H9 (cell line): ENCODE data around the gene NDUFB11. TPM values are rescaled to one million over a fixed set of nuclear protein-coding genes. Genes with fewer than 3 reads are reported as not detected.

Experiments
- DNase-seq: peaks from one replicate; pipeline ENCODE4 v3.0.0-alpha.2; 2017
- H2AFZ ChIP-seq: one replicate; pipeline ENCODE4 v1.6.1; 2013; ENCODE audit warnings: mild to moderate bottlenecking, low read length, control low read depth, moderate library complexity
- H2AK5ac ChIP-seq: 2 replicates; pipeline ENCODE4 v1.6.1; 2013; ENCODE audit warnings: low read length, control low read depth, mixed read lengths; ENCODE audit not compliant: insufficient read length
- H2BK120ac ChIP-seq: one replicate; pipeline ENCODE4 v1.6.1; 2013; ENCODE audit warnings: low read depth, mild to moderate bottlenecking, low read length, control low read depth, inconsistent platforms; ENCODE audit not compliant: poor library complexity, severe bottlenecking
- H2BK12ac ChIP-seq: 2 replicates; pipeline ENCODE4 v1.6.1; 2013; ENCODE audit warnings: low read length, control low read depth, mixed read lengths, low read depth; ENCODE audit not compliant: insufficient read length
- H2BK15ac ChIP-seq: 2 replicates; pipeline ENCODE4 v1.6.1; 2013; ENCODE audit warnings: low read depth, low read length, control low read depth
- H2BK20ac ChIP-seq: one replicate; pipeline ENCODE4 v1.6.1; 2013; ENCODE audit warnings: low read depth, mild to moderate bottlenecking, low read length, control low read depth, inconsistent platforms; ENCODE audit not compliant: poor library complexity, severe bottlenecking
- H2BK5ac ChIP-seq: 2 replicates; pipeline ENCODE4 v1.6.1; 2013; ENCODE audit warnings: low read length, control low read depth, mixed read lengths; ENCODE audit not compliant: insufficient read length
- H3K14ac ChIP-seq: 2 replicates; pipeline ENCODE4 v1.6.1; 2013; ENCODE audit warnings: low read length, control low read depth; ENCODE audit not compliant: insufficient read depth
- H3K18ac ChIP-seq: 2 replicates; pipeline ENCODE4 v1.6.1; 2013; ENCODE audit warnings: low read depth, mild to moderate bottlenecking, mixed read lengths, low read length, control low read depth; ENCODE audit not compliant: insufficient read length
- H3K23ac ChIP-seq: 2 replicates; pipeline ENCODE4 v1.6.1; 2013; ENCODE audit warnings: low read length, control low read depth, mixed read lengths, low read depth; ENCODE audit not compliant: insufficient read length
- H3K23me2 ChIP-seq: 2 replicates; pipeline ENCODE4 v1.6.1; 2013; ENCODE audit warnings: low read depth, mild to moderate bottlenecking, mixed read lengths, low read length, control low read depth; ENCODE audit not compliant: insufficient read length, poor library complexity, severe bottlenecking
- H3K27ac ChIP-seq: 2 replicates; pipeline ENCODE4 v1.5.1; 2013; ENCODE audit warnings: low read length, control low read depth, mixed read lengths, low read depth; ENCODE audit not compliant: insufficient read length
- H3K27me3 ChIP-seq: 2 replicates; pipeline ENCODE4 v1.6.1; 2013; ENCODE audit warnings: low read length, control low read depth, inconsistent platforms; ENCODE audit not compliant: insufficient read depth
- H3K4ac ChIP-seq: 2 replicates; pipeline ENCODE4 v1.6.1; 2013; ENCODE audit warnings: low read depth, mild to moderate bottlenecking, control low read depth, inconsistent platforms, low read length, moderate library complexity
- H3K4me1 ChIP-seq: 2 replicates; pipeline ENCODE4 v1.6.1; 2013; ENCODE audit warnings: low read length, control low read depth, inconsistent platforms; ENCODE audit not compliant: insufficient read depth
- H3K4me2 ChIP-seq: 2 replicates; pipeline ENCODE4 v1.6.1; 2013; ENCODE audit warnings: low read length, control low read depth, mixed read lengths; ENCODE audit not compliant: insufficient read length, insufficient read depth
- H3K56ac ChIP-seq: 2 replicates; pipeline ENCODE4 v1.6.1; 2013; ENCODE audit warnings: low read depth, mild to moderate bottlenecking, mixed read lengths, low read length, control low read depth; ENCODE audit not compliant: insufficient read length
- H3K79me1 ChIP-seq: 2 replicates; pipeline ENCODE4 v1.6.1; 2013; ENCODE audit warnings: low read depth, mild to moderate bottlenecking, moderate library complexity, low read length, control low read depth, inconsistent platforms; ENCODE audit not compliant: insufficient read depth, poor library complexity, severe bottlenecking
- H3K79me2 ChIP-seq: 2 replicates; pipeline ENCODE4 v1.6.1; 2013; ENCODE audit warnings: low read length, control low read depth, inconsistent platforms; ENCODE audit not compliant: insufficient read depth
- H3K9ac ChIP-seq: 2 replicates; pipeline ENCODE4 v1.6.1; 2013; ENCODE audit warnings: low read length, control low read depth, mixed read lengths; ENCODE audit not compliant: insufficient read length; ENCODE audit errors: extremely low read depth
- H3K9me3 ChIP-seq: one replicate; pipeline ENCODE4 v1.6.1; 2013; ENCODE audit warnings: low read depth, low read length, inconsistent platforms; ENCODE audit not compliant: control insufficient read depth
- H3T11ph ChIP-seq: one replicate; pipeline ENCODE4 v1.6.1; 2013; ENCODE audit warnings: mild to moderate bottlenecking, low read length, control low read depth, inconsistent platforms
- H4K20me1 ChIP-seq: one replicate; pipeline ENCODE4 v1.6.1; 2013; ENCODE audit not compliant: control insufficient read depth, insufficient read length, insufficient read depth
- H4K5ac ChIP-seq: 2 replicates; pipeline ENCODE4 v1.6.1; 2013; ENCODE audit warnings: low read depth, mild to moderate bottlenecking, mixed read lengths, low read length, control low read depth; ENCODE audit not compliant: insufficient read length
- H4K8ac ChIP-seq: replicated peaks from 2 replicates; pipeline ENCODE4 v1.6.1; 2013; ENCODE audit warnings: low read length, control low read depth, mixed read lengths, low read depth; ENCODE audit not compliant: insufficient read length
- H4K91ac ChIP-seq: 2 replicates; pipeline ENCODE4 v1.6.1; 2013; ENCODE audit warnings: low read depth, mild to moderate bottlenecking, moderate library complexity, mixed read lengths, low read length, control low read depth; ENCODE audit not compliant: insufficient read length
- H3K27ac Mint-ChIP-seq, 3 experiments: 2 replicates in 2 of 3; 3 replicates in 1 of 3; pipeline ENCODE4 v1.8.0; 2020 to 2021; ENCODE audit warnings: mixed read lengths in 3 of 3, mild to moderate bottlenecking in 1 of 3, moderate library complexity in 1 of 3
- H3K27me3 Mint-ChIP-seq: 2 replicates; pipeline ENCODE4 v1.8.0; 2021; ENCODE audit warnings: low read depth, mild to moderate bottlenecking, moderate library complexity, mixed read lengths
- H3K36me3 Mint-ChIP-seq, 3 experiments: 2 replicates in 2 of 3; 3 replicates in 1 of 3; pipeline ENCODE4 v1.8.0; 2020 to 2021; ENCODE audit warnings: low read depth in 3 of 3, mixed read lengths in 3 of 3; ENCODE audit not compliant: insufficient read depth in 1 of 3
- H3K4me1 Mint-ChIP-seq, 2 experiments: 2 replicates each; pipeline ENCODE4 v1.8.0; 2020; ENCODE audit warnings: mixed read lengths in 2 of 2
- H3K4me3 Mint-ChIP-seq, 2 experiments: 2 replicates in 1 of 2; 3 replicates in 1 of 2; pipeline ENCODE4 v1.8.0; 2020 to 2021; ENCODE audit warnings: mild to moderate bottlenecking in 2 of 2, mixed read lengths in 2 of 2, moderate library complexity in 1 of 2
- H3K9me3 Mint-ChIP-seq, 2 experiments: 2 replicates in 1 of 2; 3 replicates in 1 of 2; pipeline ENCODE4 v1.8.0; 2020; ENCODE audit warnings: mild to moderate bottlenecking in 2 of 2, mixed read lengths in 2 of 2, moderate library complexity in 1 of 2
- WGBS: extraction: QIAGEN DNeasy Blood & Tissue Kit; methylation state at CpG from one replicate; pipeline ENCODE4 v1.1.7; 2013; ENCODE audit warnings: missing lambda C conversion rate, low lambda C conversion rate, mixed read lengths; ENCODE audit not compliant: insufficient read length; ENCODE audit errors: extremely low coverage; 5-methylcytosine and 5-hydroxymethylcytosine counted together
- total RNA-seq: library from RNA; stranded (reverse); gene quantifications from 2 replicates; pipeline ENCODE4 v1.2.1, GENCODE V29; 2021
- TF ChIP-seq, protein P1 (sequence below): fragments of 200-600 bp; sonication (generic); conservative IDR thresholded peaks from 3 replicates; pipeline ENCODE4 v1.8.0; 2021; ENCODE audit warnings: antibody characterized with exemption, mild to moderate bottlenecking

NDUFB11 gene
- total RNA-seq, 1 experiment from 2014 or later, result 100 TPM

DNA sequence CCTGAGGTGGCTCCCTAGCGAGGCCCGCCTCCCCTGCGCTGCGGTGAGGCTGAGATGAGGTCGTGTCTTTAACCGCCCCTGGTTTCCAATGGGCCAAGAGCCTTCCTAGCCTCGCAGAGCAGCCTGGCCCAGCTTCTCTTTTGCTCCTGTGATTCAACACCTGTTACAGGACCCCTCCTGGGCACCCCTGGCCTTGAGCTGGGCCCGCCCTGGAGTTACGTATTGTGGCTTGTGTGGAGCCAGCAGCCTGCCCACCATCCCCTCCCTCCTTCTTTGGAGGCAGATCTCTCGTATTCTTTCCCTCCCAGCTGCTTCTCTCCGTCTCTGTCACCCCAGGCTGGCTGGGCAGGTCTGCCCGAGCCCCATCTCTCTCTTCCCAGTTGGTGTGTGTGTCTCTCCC, 29.9 kb upstream of the NDUFB11 start:
- Histone ChIP-seq H3K14ac (no peak overlapping the region), H2BK120ac (no peak overlapping the region), H3K9me3 (no peaks in the 10 kb centered on the region), H4K8ac (no peak overlapping the region), H3K56ac (no peak overlapping the region), H3K4me2 (no peak overlapping the region), H4K91ac (no peak overlapping the region), H3T11ph (no peak overlapping the region), H3K79me2 (no peaks in the 10 kb centered on the region), H3K27ac (no peak overlapping the region), H2BK5ac (no peak overlapping the region), H3K4ac (no peak overlapping the region), H3K27me3 (no peaks in the 10 kb centered on the region; the same call in 1 of the 2 replicates), H2BK12ac (no peak overlapping the region), H2AFZ (no peak overlapping the region), H3K23me2 (no peaks in the 10 kb centered on the region), H3K4me1 (no peaks in the 10 kb centered on the region), H3K79me1 (no peaks in the 10 kb centered on the region), H4K20me1 (no peaks in the 10 kb centered on the region), H2AK5ac (no peak overlapping the region), H4K5ac (no peak overlapping the region), H3K9ac (no peak overlapping the region), H3K23ac (no peak overlapping the region), H2BK20ac (no peak overlapping the region), H3K18ac (no peak overlapping the region), H2BK15ac (no peak overlapping the region)
- H3K4me1 Mint-ChIP-seq, result no peaks in the 10 kb centered on the region
- no peak overlapping the region for H3K27ac Mint-ChIP-seq
- peaks cover 41 to 78% (median 75%) of the 10 kb centered on the region in 3 experiments for H3K36me3 Mint-ChIP-seq
- no peaks in the 10 kb centered on the region; the same call in 1 of the 2 replicates for H3K27me3 Mint-ChIP-seq
- H3K9me3 Mint-ChIP-seq, result peaks cover 64 to 82% of the 10 kb centered on the region in 2 experiments
- H3K4me3 Mint-ChIP-seq, result no peak overlapping the region
- TF ChIP-seq, protein P1, sequence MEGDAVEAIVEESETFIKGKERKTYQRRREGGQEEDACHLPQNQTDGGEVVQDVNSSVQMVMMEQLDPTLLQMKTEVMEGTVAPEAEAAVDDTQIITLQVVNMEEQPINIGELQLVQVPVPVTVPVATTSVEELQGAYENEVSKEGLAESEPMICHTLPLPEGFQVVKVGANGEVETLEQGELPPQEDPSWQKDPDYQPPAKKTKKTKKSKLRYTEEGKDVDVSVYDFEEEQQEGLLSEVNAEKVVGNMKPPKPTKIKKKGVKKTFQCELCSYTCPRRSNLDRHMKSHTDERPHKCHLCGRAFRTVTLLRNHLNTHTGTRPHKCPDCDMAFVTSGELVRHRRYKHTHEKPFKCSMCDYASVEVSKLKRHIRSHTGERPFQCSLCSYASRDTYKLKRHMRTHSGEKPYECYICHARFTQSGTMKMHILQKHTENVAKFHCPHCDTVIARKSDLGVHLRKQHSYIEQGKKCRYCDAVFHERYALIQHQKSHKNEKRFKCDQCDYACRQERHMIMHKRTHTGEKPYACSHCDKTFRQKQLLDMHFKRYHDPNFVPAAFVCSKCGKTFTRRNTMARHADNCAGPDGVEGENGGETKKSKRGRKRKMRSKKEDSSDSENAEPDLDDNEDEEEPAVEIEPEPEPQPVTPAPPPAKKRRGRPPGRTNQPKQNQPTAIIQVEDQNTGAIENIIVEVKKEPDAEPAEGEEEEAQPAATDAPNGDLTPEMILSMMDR, result no peak
- DNase-seq, result no peak
- no CpG with 5 or more reads among the region's 12 CpGs for WGBS
